DMS153 treated with DMSO at 0.1 percent for 48 hours (cell line): ENCODE data around the gene CBX7.
A peak's percentile ranks its signal among the peaks of the same experiment; 100 is the strongest.

ENCODE experiments used
- DNase-seq: peaks from one replicate; lab custom pipeline; 2025; ENCODE audit not compliant: unreplicated experiment; lab: John Stamatoyannopoulos, UW

The CBX7 gene

GRCh38 chr22:39128508-39128907 lies 24.0 kb downstream of the CBX7 start:
- DNase-seq, result no peak

DNA sequence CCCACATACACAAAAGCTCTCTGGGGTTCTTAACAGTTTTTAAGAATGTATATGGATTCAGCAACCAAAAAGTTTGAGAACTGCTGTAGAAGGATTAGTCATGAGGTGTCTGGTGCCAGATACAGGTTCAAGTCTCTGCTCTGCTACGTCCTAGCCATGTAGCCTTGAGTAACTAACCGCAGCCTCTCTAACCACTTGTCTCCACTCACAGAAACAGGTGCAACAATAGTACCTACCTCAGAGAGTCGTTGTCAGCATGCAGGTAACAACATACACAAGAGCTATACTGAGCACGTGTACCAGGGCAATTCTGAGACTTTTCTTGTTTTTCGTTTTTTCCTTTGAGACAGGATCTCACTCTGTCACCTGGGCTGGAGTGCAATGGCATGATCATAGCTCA lies 26.9 kb downstream of the CBX7 start:
- DNase-seq, result no peak

DNA sequence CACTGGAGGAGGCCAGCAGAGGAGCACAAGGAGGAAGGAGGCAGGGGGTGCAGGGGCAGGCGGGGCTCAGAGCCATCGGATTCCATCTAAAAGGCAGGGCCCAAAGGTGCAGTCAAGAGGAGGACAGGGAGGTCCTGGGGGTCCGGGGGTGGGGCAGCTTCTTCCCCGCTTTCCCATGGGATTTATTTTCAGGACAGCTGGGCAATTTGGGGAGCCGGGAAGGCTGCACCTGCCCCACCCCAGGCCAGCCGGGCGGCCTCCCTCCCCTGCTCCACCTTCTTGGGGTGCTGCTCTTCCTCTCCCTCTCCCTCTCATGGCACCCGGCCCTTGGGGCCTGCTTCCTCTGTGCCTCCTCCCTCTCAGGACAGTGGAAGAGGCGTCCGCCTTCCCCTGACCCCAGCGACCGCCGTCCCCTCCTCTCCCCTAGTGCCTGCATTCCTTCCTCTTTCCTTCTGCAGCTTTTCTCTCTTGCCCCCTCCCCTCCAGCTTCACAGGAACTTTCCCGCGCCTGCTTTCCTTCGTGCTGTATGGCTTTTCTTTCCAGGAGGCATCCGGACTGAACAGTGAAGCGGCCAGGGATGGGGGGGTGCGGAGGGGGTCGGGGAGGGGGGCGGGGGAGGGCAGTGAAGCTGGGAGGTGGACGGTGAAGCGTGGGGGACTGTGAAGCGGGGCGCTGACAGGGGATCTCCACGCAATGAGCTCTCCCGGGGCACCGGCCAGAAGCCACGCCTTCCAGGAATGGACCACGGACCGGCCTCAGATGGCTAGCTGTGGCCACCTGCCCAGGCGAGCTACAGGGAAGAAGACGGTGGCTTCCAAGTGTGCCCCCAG lies 28.5 kb downstream of the CBX7 start:
- DNase-seq, result no peak

DNA sequence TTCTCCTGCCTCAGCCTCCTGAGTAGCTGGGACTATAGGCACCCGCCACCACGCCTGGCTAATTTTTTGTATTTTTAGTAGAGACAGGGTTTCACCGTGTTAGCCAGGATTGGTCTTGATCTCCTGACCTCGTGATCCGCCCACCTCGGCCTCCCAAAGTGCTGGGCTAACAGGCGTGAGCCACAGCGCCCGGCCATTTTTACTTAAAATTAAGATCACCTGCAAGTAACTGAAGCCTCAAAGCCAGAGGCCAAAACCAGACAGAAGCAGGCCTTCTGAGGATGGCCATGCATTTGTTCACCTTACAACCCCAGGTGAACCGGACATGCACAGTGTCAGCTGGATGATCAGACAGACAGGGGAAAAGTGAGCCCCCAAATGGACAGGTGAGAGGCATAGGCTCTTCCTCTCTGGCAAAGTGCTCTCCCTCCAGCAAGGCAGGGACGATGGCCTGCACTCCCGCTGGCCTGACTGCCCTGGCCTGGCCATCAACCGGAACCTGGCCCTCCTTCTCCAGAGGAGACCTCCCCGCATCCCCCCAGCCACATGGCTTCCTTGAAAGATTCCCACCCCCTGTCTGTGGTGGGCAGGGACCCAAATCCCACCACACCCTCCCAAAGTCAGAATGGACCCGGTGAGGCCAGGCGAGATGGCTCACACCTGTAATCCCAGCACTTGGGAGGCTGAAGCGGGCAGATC lies 29.6 kb downstream of the CBX7 start:
- DNase-seq, result no peak

DNA sequence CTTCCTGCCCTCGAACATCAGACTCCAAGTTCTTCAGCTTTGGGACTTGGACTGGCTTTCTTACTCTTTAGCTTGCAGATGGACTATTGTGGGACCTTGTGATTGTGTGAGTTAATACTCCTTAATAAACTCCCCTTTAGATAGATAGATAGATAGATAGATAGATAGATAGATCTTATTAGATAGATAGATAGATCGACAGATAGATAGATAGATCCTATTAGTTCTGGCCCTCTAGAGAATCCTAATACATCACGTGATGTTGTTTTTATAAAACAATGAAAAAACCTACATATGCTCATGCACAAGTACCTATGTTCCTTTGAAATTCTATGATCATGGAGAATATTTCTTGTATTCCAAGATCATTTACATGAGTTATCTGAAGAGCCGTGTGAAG lies 31.5 kb downstream of the CBX7 start:
- no peak for DNase-seq

- DNase-seq, result peak; percentile 22
Observed at GRCh38 chr22:39117585-39118191, 34.8 kb downstream of the CBX7 start.

DNA sequence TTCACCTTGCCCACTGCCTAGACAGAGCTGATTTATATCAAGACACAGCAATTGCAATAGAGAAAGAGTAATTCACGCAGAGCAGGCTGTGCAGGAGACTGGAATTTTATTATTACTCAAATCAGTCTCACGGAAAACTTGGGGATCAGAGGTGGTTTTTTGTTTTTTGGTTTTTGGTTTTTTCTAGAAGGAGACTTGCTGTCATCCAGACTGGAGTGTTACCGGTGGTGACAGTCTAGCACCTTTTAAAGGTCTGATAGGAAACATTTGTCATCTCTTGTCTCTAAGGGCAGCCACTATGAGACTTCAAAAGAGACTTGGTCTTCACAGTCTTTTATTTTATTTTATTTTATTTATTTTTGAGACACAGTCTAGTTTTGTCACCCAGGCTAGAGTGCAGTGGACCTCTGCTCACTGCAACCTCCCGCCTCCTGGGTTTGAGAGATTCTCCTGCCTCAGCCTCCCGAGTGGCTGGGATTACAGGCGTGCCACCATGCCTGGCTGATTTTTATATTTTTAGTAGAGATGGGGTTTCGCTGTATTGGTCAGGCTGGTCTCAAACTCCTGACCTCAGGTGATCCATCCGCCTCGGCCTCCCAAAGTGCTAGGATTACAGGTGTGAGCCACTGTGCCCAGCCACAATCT lies 36.4 kb downstream of the CBX7 start:
- DNase-seq, result no peak

- DNase-seq, result no peak
Observed at GRCh38 chr22:39115570-39115969, 36.9 kb downstream of the CBX7 start.

GRCh38 chr22:39114112-39114511 lies 38.4 kb downstream of the CBX7 start:
- no peak for DNase-seq

DNA sequence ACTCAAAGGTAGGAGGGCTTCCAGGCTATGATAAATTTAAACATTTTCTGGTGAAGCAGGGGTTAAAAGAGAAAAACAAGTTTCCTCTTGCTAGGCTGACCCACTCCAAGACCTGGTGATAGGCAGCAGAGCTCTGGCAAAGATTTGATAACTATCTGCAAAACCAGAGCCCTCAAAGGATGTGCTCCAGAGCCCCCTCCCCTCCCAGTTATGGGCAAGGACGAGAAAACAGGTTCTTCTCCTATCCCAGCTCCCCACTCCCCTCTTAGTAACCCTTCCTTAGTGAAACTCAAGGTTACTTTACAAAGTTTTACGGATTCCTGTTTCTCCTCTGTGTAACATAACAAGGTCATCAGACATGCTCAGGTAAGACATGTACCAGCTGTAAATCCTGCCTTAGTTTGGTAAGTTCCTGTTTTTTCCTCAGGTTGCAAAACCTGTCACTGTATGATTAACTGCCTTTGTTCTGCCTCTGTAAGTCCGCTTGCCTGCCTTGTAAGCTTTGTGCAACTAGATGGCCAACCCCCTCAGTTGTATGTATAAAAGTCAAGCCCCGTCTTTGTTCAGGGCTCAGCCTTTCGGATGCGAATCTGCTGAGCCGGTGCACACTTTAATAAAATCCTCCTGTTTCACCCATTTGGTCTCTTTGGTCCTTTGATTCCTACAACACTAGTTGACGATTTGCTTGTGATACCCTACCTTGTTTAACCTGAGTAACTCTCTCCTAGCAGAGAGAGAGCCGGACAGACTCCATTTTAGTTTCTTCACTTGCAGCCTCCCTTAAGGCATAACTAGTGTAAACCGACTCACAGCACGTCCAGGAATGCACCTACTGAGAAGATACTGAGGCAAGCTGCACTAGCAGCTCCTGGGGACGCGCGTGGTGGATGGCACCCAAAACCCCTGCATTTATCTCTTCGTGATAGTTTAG lies 41.6 kb downstream of the CBX7 start:
- DNase-seq, result no peak

DNA sequence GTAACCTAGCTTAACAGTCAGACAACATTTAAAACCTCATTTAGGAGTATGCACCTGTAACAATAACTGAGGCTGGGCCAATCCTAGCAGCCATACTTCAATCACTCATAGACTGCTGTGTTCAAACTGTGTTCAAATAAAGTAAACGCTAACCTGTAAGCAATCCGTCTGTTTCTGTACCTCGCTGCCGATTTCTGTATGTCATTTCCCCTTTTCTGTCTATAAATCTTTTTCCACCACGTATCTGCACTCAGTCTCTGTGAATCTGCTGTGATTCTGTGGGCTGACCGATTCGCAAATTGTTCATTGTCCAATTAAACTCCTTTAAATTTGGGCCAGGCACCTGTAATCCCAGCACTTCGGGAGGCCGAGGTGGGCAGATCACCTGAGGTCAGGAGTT lies 43.1 kb downstream of the CBX7 start:
- no peak for DNase-seq

- DNase-seq, result no peak
Observed at GRCh38 chr22:39108487-39108886, 44.0 kb downstream of the CBX7 start.

DNA sequence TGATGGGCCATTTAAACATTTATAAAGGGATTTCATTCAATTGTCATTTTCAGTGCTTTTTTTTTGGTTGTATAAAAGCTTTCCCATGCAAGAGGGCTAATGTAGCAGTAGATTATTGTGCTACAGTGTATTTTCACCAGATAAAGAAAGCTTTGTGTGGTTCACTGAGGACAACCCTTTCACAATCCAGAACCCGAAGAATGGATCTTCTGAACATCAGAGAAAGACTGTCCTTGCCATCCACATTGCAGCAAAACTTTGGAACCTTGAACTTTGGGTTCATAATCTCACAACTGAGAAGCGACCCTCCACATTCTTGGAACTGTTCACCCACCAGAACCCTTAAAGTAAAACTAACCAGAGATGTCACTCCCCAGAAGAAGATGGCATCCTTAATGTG lies 46.2 kb downstream of the CBX7 start:
- DNase-seq, result no peak

DNA sequence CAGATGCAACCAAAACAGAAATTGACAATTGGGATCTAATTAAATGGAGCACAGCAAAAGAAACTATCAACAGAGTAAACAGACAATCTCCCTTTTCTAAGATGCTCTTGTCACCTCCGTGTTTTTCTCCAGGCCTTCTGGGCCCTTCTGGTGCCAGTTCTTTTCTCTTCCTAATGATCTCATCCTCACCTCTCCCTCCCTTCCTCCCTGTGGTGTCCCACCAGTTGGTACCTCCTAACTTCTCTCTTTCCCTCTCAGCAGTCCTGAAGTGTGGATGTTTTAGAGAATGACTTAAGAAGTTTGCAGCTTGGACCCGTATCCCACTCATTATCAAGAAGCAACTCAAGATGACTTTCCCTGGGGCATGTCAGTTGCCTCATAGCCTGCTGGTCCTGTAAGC lies 49.0 kb downstream of the CBX7 start:
- no peak for DNase-seq

DNA sequence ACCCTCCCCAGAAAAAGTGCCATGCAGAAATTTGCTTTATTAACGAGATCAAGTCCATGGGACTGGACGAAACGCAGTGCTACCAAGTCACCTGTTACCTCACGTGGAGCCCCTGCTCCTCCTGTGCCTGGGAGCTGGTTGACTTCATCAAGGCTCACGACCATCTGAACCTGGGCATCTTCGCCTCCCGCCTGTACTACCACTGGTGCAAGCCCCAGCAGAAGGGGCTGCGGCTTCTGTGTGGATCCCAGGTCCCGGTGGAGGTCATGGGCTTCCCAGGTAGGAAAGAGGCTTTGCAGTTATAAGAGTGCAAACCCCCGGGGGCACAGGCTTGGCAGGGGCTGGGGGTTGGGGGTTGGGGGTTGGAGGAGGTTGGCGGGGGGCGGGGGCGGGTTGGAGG lies 51.3 kb downstream of the CBX7 start:
- no peak for DNase-seq

DNA sequence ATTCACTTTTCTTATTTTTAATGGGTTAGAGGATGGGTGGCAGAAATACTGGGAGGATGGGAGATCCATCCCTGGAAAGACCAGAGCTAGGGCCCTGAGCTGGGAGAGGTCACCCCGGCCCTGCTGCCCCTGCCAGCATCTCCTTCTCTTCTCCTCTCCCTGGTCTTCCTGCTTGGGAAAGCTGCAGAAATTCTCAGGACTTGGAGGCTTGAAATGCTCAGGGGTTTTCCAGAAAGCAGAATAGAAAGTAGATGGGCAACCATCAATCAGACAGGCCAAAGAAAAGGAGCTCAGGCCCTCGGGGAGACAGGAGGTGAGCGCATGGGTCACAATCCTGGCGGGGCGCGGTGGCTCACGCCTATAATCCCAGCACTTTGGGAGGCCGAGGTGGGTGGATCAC lies 53.9 kb downstream of the CBX7 start:
- DNase-seq, result no peak

- no peak for DNase-seq
Observed at GRCh38 chr22:39098026-39098425, 54.5 kb downstream of the CBX7 start.

GRCh38 chr22:39097098-39098020 lies 55.1 kb downstream of the CBX7 start, which contains the start of gene APOBEC3H:
Gene APOBEC3H, plus strand, starts transcription at chr22:39097244. Its CDS starts 3,035 bp downstream, at chr22:39100279.
- no peak for DNase-seq

DNA sequence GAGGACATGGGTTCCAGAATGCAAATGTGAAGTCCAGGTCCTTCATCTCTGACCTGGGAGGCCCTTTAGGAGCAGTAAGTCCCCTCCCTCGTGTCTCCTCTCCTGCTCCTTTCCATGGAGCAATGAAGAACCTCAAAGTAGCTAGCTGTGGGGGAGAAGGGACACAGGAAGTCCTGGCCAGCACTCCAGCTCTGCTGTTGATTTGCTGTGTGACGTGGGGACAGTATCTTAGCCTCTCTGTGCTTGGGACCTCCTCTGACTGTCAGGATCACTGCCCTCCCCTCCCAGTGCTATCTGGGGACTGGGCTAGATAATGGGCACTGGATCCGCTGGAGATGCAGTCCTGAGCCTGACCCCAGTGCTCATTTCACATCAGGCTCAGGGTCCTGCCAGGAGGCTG lies 56.5 kb downstream of the CBX7 start:
- no peak for DNase-seq
